H1 (cell line): ENCODE data around the gene MXD1. TPM values are rescaled to one million over a fixed set of nuclear protein-coding genes. Genes with fewer than 3 reads are reported as not detected.

Experiments used
- BRCA1 ChIP-seq: IDR thresholded peaks from 2 replicates; pipeline ENCODE4 v1.6.1; 2012; ENCODE audit warnings: low read depth, low read length, improper control_type of control experiment
- CBX8 ChIP-seq: fragments of 300-800, 300-1000 bp; sonication (generic); IDR thresholded peaks from 2 replicates; pipeline ENCODE4 v1.7.1; 2016; ENCODE audit warnings: low read depth, low read length, borderline replicate concordance
- CTBP2 ChIP-seq: IDR thresholded peaks from 2 replicates; pipeline ENCODE4 v1.7.0; 2011; ENCODE audit warnings: borderline replicate concordance, mild to moderate bottlenecking, moderate library complexity, mixed read lengths, low read length; ENCODE audit not compliant: insufficient read depth, insufficient read length
- KDM4A ChIP-seq: IDR thresholded peaks from one replicate; pipeline ENCODE4 v1.7.1; 2012; ENCODE audit warnings: low read depth, mild to moderate bottlenecking, moderate library complexity, low read length, inconsistent platforms; ENCODE audit not compliant: severe bottlenecking
- NANOG ChIP-seq: IDR thresholded peaks from 2 replicates; pipeline ENCODE4 v1.6.1; 2011; ENCODE audit warnings: low read length, low read depth, mild to moderate bottlenecking, inconsistent platforms; ENCODE audit not compliant: insufficient read depth, poor library complexity, severe bottlenecking
- POLR2AphosphoS5 ChIP-seq: IDR thresholded peaks from 2 replicates; pipeline ENCODE4 v1.6.1; 2011; ENCODE audit warnings: low read depth, low read length
- SP2 ChIP-seq: IDR thresholded peaks from 2 replicates; pipeline ENCODE4 v1.6.1; 2012; ENCODE audit warnings: mild to moderate bottlenecking, low read length, inconsistent platforms
- TAF1 ChIP-seq: IDR thresholded peaks from 2 replicates; pipeline ENCODE4 v1.6.1; 2011; ENCODE audit warnings: mild to moderate bottlenecking, low read depth, low read length
- polyA plus RNA-seq, 7 experiments: library from polyadenylated mRNA; depleted of rRNA in 3 of 7; stranded (reverse) in 5 of 7; unstranded in 2 of 7; fragments of >200 nt in 5 of 7; fragments of 200-250 nt in 2 of 7; gene quantifications; 1 replicate in 5 of 7; 2 replicates in 1 of 7; 4 replicates in 1 of 7; pipeline versions ENCODE4 v1.2.1 to v1.2.3, GENCODE V29; 2011 to 2013; ENCODE audit warnings: missing spikeins in 2 of 7, mixed read lengths in 2 of 7
- total RNA-seq: library from RNA; stranded (reverse); fragmentation: NEBNext Ultra II Directional; extraction: Animal tissue kit (Norgen Biotek cat#: 25700); gene quantifications from 2 replicates; pipeline ENCODE4 v1.2.1, GENCODE V29; 2021
- TF ChIP-seq, protein P1 (sequence below): fragments of 300-600 bp; sonication (generic); IDR thresholded peaks from 2 replicates; pipeline ENCODE4 v1.7.1; 2012; ENCODE audit warnings: low read length, moderate library complexity, mild to moderate bottlenecking, inconsistent platforms; ENCODE audit not compliant: insufficient replicate concordance

The MXD1 gene
- total and polyA plus RNA-seq, 2 of the 8 experiments (the other 6 are each of a cell fraction or from before 2014, with no cell fraction given) = 1.6 to 2.6 TPM

GRCh38 chr2:69914950-69915945 lies at the start of gene MXD1 (continued):
- TF ChIP-seq SP2 (0 out of 2 replicates have a peak, but pooled peaks have one; percentile 48), POLR2AphosphoS5 (peak; percentile 41; the same call in 1 of the 2 replicates), TAF1 (no peak; the same call in 1 of the 2 replicates), CTBP2 (no peak), BRCA1 (no peak), KDM4A (peak; percentile 46), NANOG (peak; percentile 1), CBX8 (no peak)
- TF ChIP-seq, protein P1, sequence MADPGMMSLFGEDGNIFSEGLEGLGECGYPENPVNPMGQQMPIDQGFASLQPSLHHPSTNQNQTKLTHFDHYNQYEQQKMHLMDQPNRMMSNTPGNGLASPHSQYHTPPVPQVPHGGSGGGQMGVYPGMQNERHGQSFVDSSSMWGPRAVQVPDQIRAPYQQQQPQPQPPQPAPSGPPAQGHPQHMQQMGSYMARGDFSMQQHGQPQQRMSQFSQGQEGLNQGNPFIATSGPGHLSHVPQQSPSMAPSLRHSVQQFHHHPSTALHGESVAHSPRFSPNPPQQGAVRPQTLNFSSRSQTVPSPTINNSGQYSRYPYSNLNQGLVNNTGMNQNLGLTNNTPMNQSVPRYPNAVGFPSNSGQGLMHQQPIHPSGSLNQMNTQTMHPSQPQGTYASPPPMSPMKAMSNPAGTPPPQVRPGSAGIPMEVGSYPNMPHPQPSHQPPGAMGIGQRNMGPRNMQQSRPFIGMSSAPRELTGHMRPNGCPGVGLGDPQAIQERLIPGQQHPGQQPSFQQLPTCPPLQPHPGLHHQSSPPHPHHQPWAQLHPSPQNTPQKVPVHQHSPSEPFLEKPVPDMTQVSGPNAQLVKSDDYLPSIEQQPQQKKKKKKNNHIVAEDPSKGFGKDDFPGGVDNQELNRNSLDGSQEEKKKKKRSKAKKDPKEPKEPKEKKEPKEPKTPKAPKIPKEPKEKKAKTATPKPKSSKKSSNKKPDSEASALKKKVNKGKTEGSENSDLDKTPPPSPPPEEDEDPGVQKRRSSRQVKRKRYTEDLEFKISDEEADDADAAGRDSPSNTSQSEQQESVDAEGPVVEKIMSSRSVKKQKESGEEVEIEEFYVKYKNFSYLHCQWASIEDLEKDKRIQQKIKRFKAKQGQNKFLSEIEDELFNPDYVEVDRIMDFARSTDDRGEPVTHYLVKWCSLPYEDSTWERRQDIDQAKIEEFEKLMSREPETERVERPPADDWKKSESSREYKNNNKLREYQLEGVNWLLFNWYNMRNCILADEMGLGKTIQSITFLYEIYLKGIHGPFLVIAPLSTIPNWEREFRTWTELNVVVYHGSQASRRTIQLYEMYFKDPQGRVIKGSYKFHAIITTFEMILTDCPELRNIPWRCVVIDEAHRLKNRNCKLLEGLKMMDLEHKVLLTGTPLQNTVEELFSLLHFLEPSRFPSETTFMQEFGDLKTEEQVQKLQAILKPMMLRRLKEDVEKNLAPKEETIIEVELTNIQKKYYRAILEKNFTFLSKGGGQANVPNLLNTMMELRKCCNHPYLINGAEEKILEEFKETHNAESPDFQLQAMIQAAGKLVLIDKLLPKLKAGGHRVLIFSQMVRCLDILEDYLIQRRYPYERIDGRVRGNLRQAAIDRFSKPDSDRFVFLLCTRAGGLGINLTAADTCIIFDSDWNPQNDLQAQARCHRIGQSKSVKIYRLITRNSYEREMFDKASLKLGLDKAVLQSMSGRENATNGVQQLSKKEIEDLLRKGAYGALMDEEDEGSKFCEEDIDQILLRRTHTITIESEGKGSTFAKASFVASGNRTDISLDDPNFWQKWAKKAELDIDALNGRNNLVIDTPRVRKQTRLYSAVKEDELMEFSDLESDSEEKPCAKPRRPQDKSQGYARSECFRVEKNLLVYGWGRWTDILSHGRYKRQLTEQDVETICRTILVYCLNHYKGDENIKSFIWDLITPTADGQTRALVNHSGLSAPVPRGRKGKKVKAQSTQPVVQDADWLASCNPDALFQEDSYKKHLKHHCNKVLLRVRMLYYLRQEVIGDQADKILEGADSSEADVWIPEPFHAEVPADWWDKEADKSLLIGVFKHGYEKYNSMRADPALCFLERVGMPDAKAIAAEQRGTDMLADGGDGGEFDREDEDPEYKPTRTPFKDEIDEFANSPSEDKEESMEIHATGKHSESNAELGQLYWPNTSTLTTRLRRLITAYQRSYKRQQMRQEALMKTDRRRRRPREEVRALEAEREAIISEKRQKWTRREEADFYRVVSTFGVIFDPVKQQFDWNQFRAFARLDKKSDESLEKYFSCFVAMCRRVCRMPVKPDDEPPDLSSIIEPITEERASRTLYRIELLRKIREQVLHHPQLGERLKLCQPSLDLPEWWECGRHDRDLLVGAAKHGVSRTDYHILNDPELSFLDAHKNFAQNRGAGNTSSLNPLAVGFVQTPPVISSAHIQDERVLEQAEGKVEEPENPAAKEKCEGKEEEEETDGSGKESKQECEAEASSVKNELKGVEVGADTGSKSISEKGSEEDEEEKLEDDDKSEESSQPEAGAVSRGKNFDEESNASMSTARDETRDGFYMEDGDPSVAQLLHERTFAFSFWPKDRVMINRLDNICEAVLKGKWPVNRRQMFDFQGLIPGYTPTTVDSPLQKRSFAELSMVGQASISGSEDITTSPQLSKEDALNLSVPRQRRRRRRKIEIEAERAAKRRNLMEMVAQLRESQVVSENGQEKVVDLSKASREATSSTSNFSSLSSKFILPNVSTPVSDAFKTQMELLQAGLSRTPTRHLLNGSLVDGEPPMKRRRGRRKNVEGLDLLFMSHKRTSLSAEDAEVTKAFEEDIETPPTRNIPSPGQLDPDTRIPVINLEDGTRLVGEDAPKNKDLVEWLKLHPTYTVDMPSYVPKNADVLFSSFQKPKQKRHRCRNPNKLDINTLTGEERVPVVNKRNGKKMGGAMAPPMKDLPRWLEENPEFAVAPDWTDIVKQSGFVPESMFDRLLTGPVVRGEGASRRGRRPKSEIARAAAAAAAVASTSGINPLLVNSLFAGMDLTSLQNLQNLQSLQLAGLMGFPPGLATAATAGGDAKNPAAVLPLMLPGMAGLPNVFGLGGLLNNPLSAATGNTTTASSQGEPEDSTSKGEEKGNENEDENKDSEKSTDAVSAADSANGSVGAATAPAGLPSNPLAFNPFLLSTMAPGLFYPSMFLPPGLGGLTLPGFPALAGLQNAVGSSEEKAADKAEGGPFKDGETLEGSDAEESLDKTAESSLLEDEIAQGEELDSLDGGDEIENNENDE = no peak
